ENCODE data around the gene MRPL38. TPM values are rescaled to one million over a fixed set of nuclear protein-coding genes. Genes with fewer than 3 reads are reported as not detected.

MRPL38 gene
- total RNA-seq, 4 donors from 2014 or later: 40.6 to 117 (median 48.5) TPM

- H3K36me3 ChIP-seq: no peaks in the 10 kb centered on the region
- no peak for TF ChIP-seq EP300 (IDR thresholded peaks at IDR 0.05; ENCODE audit: low read depth)
- no peak for TF ChIP-seq POLR2AphosphoS5 (IDR thresholded peaks at IDR 0.05)
- no peak for TF ChIP-seq CTCF (IDR thresholded peaks at IDR 0.05)
- no peak for TF ChIP-seq POLR2A (IDR thresholded peaks at IDR 0.05)
- no peaks in the 10 kb centered on the region for H3K27me3 ChIP-seq
- H3K4me1 ChIP-seq: peaks cover under 1 to 13% (median 9%) of the 10 kb centered on the region in 4 donors
- no peaks in the 10 kb centered on the region for H3K9me3 ChIP-seq
- intact Hi-C loops (cut with DNase I; ENCODE audit: low total_unique reads): no loop called here
- 86 to 100% methylated on average over 1 to 15 of the region's 15 CpGs for WGBS, 2 donors (ENCODE audit: low coverage in 1 of 2)
- H3K27ac ChIP-seq: no peak overlapping the region
- in situ Hi-C loops (cut with MboI; ENCODE audit: low pct_ligation_motif_present in 1 of 4, low pct_unique_long_range_greater_than_20kb in 1 of 4, low sequenced_read_pairs in 3 of 4): loop anchor here in 1 of 4 donors (25.0 kb wide), 1 partner anchor 120 kb away; the partner anchor contains the start of gene GALK1
- DNase-seq: no peak
- no peak overlapping the region for H3K4me3 ChIP-seq
Observed at GRCh38 chr17:75881678-75882454, 22.8 kb downstream of the MRPL38 start.

- Histone ChIP-seq H3K36me3 (no peaks in the 10 kb centered on the region), H3K4me1 (peaks cover 16 to 29% (median 25%) of the 10 kb centered on the region in 4 donors), H3K4me3 (no peak overlapping the region), H3K27me3 (no peaks in the 10 kb centered on the region), H3K9me3 (no peaks in the 10 kb centered on the region), H3K27ac (no peak overlapping the region)
- 81 to 86% methylated on average over 6 to 7 of the region's 7 CpGs for WGBS, 2 donors (ENCODE audit: low coverage in 1 of 2)
- DNase-seq: no peak
- in situ Hi-C loops (cut with MboI; ENCODE audit: low pct_ligation_motif_present in 1 of 4, low pct_unique_long_range_greater_than_20kb in 1 of 4, low sequenced_read_pairs in 3 of 4): loop anchor here in 1 of 4 donors (25.0 kb wide), 1 partner anchor 118 kb away; the partner anchor contains the start of gene GALK1
- TF ChIP-seq CTCF (IDR thresholded peaks at IDR 0.05): no peak
- no peak for TF ChIP-seq POLR2A (IDR thresholded peaks at IDR 0.05)
- no peak for TF ChIP-seq POLR2AphosphoS5 (IDR thresholded peaks at IDR 0.05)
- intact Hi-C loops (cut with DNase I; ENCODE audit: low total_unique reads): no loop called here
Observed at GRCh38 chr17:75880266-75880665, 24.4 kb downstream of the MRPL38 start.

- TF ChIP-seq EP300 (IDR thresholded peaks at IDR 0.05; ENCODE audit: low read depth): no peak
- peak; percentile 11 to 44 (median 30) for TF ChIP-seq CTCF (IDR thresholded peaks at IDR 0.05)
- TF ChIP-seq POLR2A (IDR thresholded peaks at IDR 0.05): peak; percentile 49
- TF ChIP-seq POLR2AphosphoS5 (IDR thresholded peaks at IDR 0.05): peak; percentile 87 to 96 (median 87)
- peaks cover 28 to 48% (median 39%) of the 10 kb centered on the region in 4 donors for H3K4me1 ChIP-seq
- no peaks in the 10 kb centered on the region for H3K36me3 ChIP-seq
- H3K4me3 ChIP-seq: peak within 1 kb of the TSS; percentile 63 to 76 (median 70)
- WGBS, 2 donors (ENCODE audit: low coverage in 1 of 2): 0% methylated on average over 6 to 67 of the region's 87 CpGs
- intact Hi-C loops (cut with DNase I; ENCODE audit: low total_unique reads): loop anchor here (5.0 kb wide), 1 partner anchor 849 kb away; the partner anchor contains the start of genes JMJD6 and METTL23
- H3K27me3 ChIP-seq: no peaks in the 10 kb centered on the region
- DNase-seq: peak; percentile 78
- no peaks in the 10 kb centered on the region for H3K9me3 ChIP-seq
- H3K27ac ChIP-seq: peak within 1 kb of the TSS; percentile 94 to 97 (median 96)
- in situ Hi-C loops (cut with MboI; ENCODE audit: low pct_ligation_motif_present in 1 of 4, low pct_unique_long_range_greater_than_20kb in 1 of 4, low sequenced_read_pairs in 3 of 4): loop anchor here in 1 of 4 donors (25.0 kb wide), 1 partner anchor 116 kb away; the partner anchor contains the start of gene GALK1
Observed at GRCh38 chr17:75878174-75878998, 26.3 kb downstream of the MRPL38 start, which contains the start of gene TRIM47. Gene TRIM47, minus strand, starts transcription at chr17:75878581. Its CDS starts 33 bp downstream, at chr17:75878548.
